HepG2 (cell line): ENCODE measurements around the gene ABI3.
"Not testable (repeated sequence)": the region's sequence is repeated elsewhere in the genome, so short reads cannot be mapped to it uniquely, and the experiment has no call there.

Experiments
- CREB1 ChIP-seq, 2 experiments: fragments of 450-650 bp in 1 of 2; IDR thresholded peaks; 2 replicates each; pipeline ENCODE4 v1.6.1; 2016 to 2017; ENCODE audit warnings: control low read depth in 1 of 2, mild to moderate bottlenecking in 1 of 2, missing compliant biosample characterization in 1 of 2, missing genetic modification characterization in 1 of 2
- DPF2 ChIP-seq: sonication (generic); formaldehyde crosslinking; IDR thresholded peaks from 2 replicates; pipeline ENCODE4 v1.4.0; 2020; ENCODE audit warnings: mild to moderate bottlenecking, low read depth, missing genetic modification reagents, borderline replicate concordance
- JUNB ChIP-seq: sonication (generic); formaldehyde crosslinking; IDR thresholded peaks from 2 replicates; pipeline ENCODE4 v1.8.0; 2022; ENCODE audit warnings: missing genetic modification reagents, mild to moderate bottlenecking, borderline replicate concordance
- MIER2 ChIP-seq: IDR thresholded peaks from 2 replicates; pipeline ENCODE4 v1.6.1; 2016; ENCODE audit warnings: missing biosample characterization, missing genetic modification reagents
- NBN ChIP-seq: fragments of 450-650 bp; conservative IDR thresholded peaks from 2 replicates; pipeline ENCODE4 v1.6.1; 2017
- SPEN ChIP-seq: sonication (generic); formaldehyde crosslinking; IDR thresholded peaks from 2 replicates; pipeline ENCODE4 v1.5.1; 2020; ENCODE audit warnings: low read depth, mild to moderate bottlenecking, missing genetic modification reagents
- ZNF24 ChIP-seq: fragments of 450-650 bp; IDR thresholded peaks from 2 replicates; pipeline ENCODE4 v1.6.1; 2017; ENCODE audit warnings: antibody characterized with exemption, mild to moderate bottlenecking
- ZNF274 ChIP-seq: sonication (generic); formaldehyde crosslinking; IDR thresholded peaks from 2 replicates; pipeline ENCODE4 v1.5.1; 2020; ENCODE audit warnings: mild to moderate bottlenecking, missing genetic modification reagents
- ZNF431 ChIP-seq: sonication (generic); formaldehyde crosslinking; IDR thresholded peaks from 2 replicates; pipeline ENCODE4 v1.9.0; 2022; ENCODE audit warnings: missing genetic modification reagents, low read depth, mild to moderate bottlenecking, borderline replicate concordance
- TF ChIP-seq, protein P1 (sequence below): sonication (generic); formaldehyde crosslinking; IDR thresholded peaks from 2 replicates; pipeline ENCODE4 v1.4.0; 2020; ENCODE audit warnings: missing genetic modification reagents
- TF ChIP-seq, protein P2 (sequence below): sonication (generic); formaldehyde crosslinking; IDR thresholded peaks from 2 replicates; pipeline ENCODE4 v1.4.0; 2020; ENCODE audit warnings: missing genetic modification reagents

DNA sequence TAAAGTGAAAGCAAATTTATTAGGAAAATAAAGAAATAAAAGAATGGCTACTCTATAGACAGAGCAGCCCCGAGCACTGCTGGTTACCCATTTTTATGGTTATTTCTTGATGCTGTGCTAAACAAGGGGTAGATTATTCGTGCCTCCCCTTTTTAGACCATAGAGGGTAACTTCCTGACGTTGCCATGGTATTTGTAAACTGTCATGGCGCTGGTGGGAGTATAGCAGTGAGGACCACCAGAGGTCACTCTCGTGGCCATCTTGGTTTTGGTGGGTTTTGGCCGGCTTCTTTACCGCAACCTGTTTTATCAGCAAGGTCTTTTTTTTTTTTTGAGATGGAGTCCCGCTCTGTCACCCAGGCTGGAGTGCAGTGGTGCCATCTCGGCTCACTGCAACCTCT lies 51.0 kb downstream of the ABI3 start:
- TF ChIP-seq NBN; ZNF431 (CRISPR knock-in tag); SPEN; MIER2 (CRISPR knock-in tag); JUNB (CRISPR knock-in tag); ZNF274 (CRISPR knock-in tag); DPF2 (CRISPR knock-in tag); ZNF24; CREB1 (IDR thresholded peaks at IDR 0.05); CREB1 (CRISPR knock-in tag; IDR thresholded peaks at IDR 0.05): not testable (repeated sequence)
- TF ChIP-seq, protein P1, sequence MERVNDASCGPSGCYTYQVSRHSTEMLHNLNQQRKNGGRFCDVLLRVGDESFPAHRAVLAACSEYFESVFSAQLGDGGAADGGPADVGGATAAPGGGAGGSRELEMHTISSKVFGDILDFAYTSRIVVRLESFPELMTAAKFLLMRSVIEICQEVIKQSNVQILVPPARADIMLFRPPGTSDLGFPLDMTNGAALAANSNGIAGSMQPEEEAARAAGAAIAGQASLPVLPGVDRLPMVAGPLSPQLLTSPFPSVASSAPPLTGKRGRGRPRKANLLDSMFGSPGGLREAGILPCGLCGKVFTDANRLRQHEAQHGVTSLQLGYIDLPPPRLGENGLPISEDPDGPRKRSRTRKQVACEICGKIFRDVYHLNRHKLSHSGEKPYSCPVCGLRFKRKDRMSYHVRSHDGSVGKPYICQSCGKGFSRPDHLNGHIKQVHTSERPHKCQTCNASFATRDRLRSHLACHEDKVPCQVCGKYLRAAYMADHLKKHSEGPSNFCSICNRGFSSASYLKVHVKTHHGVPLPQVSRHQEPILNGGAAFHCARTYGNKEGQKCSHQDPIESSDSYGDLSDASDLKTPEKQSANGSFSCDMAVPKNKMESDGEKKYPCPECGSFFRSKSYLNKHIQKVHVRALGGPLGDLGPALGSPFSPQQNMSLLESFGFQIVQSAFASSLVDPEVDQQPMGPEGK (CRISPR knock-in tag), result not testable (repeated sequence)
- TF ChIP-seq, protein P2, sequence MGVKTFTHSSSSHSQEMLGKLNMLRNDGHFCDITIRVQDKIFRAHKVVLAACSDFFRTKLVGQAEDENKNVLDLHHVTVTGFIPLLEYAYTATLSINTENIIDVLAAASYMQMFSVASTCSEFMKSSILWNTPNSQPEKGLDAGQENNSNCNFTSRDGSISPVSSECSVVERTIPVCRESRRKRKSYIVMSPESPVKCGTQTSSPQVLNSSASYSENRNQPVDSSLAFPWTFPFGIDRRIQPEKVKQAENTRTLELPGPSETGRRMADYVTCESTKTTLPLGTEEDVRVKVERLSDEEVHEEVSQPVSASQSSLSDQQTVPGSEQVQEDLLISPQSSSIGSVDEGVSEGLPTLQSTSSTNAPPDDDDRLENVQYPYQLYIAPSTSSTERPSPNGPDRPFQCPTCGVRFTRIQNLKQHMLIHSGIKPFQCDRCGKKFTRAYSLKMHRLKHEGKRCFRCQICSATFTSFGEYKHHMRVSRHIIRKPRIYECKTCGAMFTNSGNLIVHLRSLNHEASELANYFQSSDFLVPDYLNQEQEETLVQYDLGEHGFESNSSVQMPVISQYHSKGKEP, result not testable (repeated sequence)
